NCI-H345 treated with DMSO at 0.1 percent for 48 hours (cell line): ENCODE data around the gene LHX3.

Experiments
- DNase-seq: peaks from one replicate; lab custom pipeline; 2025; ENCODE audit not compliant: unreplicated experiment; lab: John Stamatoyannopoulos, UW

LHX3 gene

GRCh38 chr9:136179101-136179616 is 25.8 kb downstream of the LHX3 start:
- no peak for DNase-seq

- no peak for DNase-seq
Measured at GRCh38 chr9:136178773-136179075, 26.2 kb downstream of the LHX3 start.

- DNase-seq, result no peak
Measured at GRCh38 chr9:136178061-136178772, 26.7 kb downstream of the LHX3 start.

GRCh38 chr9:136177224-136177623 is 27.7 kb downstream of the LHX3 start:
- DNase-seq, result no peak

GRCh38 chr9:136175616-136176197 is 29.2 kb downstream of the LHX3 start:
- no peak for DNase-seq

GRCh38 chr9:136174779-136175615 is 29.9 kb downstream of the LHX3 start:
- no peak for DNase-seq

GRCh38 chr9:136173648-136174290 is 31.2 kb downstream of the LHX3 start:
- no peak for DNase-seq

- peak; percentile 21 for DNase-seq
Measured at GRCh38 chr9:136172412-136173079, 32.4 kb downstream of the LHX3 start.

GRCh38 chr9:136171801-136172411 is 33.0 kb downstream of the LHX3 start:
- no peak for DNase-seq

GRCh38 chr9:136171009-136171800 is 33.7 kb downstream of the LHX3 start:
- DNase-seq, result peak; percentile 48

GRCh38 chr9:136170006-136170901 is 34.7 kb downstream of the LHX3 start:
- DNase-seq, result no peak

GRCh38 chr9:136169495-136169894 is 35.4 kb downstream of the LHX3 start:
- DNase-seq, result no peak

- no peak for DNase-seq
Measured at GRCh38 chr9:136163248-136163850, 41.6 kb downstream of the LHX3 start.

GRCh38 chr9:136160995-136161610 is 43.8 kb downstream of the LHX3 start:
- no peak for DNase-seq

- peak; percentile 73 for DNase-seq
Measured at GRCh38 chr9:136160381-136160841, 44.5 kb downstream of the LHX3 start.

- DNase-seq, result no peak
Measured at GRCh38 chr9:136159851-136160250, 45.1 kb downstream of the LHX3 start.

GRCh38 chr9:136157477-136158265 is 47.3 kb downstream of the LHX3 start:
- DNase-seq, result no peak
